ENCODE results near the gene EGFL7. TPM values are rescaled to one million over a fixed set of nuclear protein-coding genes. Genes with fewer than 3 reads are reported as not detected.

EGFL7 gene
- total and polyA plus RNA-seq, 11 donors, result 56.4 to 142 (median 94.5) TPM

GRCh38 chr9:136648751-136649150 is 14.0 kb upstream of the EGFL7 start:
- Histone ChIP-seq H3K36me3 (no peaks in the 10 kb centered on the region), H3K27ac (peak overlapping the region; percentile 53 to 99 (median 94)), H3K9me3 (no peaks in the 10 kb centered on the region), H3K27me3 (peaks cover 0 to 6% (median 0%) of the 10 kb centered on the region in 9 donors), H3K4me3 (peak overlapping the region in 10 of 12 donors; percentile 17 to 64 (median 42)), H3K4me1 (peaks cover 0 to 70% (median 42%) of the 10 kb centered on the region in 12 donors)
- peak; percentile 85 to 91 (median 87) for DNase-seq
- WGBS, 4 donors, result 35 to 50% (median 47%) methylated on average over 14 to 16 of the region's 16 CpGs
- ATAC-seq, result peak; percentile 7 to 43 (median 20)
- intact Hi-C loops (cut with DNase I), result no loop called here
- TF ChIP-seq POLR2A (IDR thresholded peaks at IDR 0.05) (peak in 1 of 2 donors; percentile 37), CTCF (IDR thresholded peaks at IDR 0.05) (no peak)

GRCh38 chr9:136650021-136650420 is 12.7 kb upstream of the EGFL7 start:
- Histone ChIP-seq H3K4me1 (peaks cover 0 to 69% (median 36%) of the 10 kb centered on the region in 12 donors), H3K4me3 (no peak overlapping the region), H3K36me3 (no peaks in the 10 kb centered on the region), H3K9me3 (no peaks in the 10 kb centered on the region), H3K27me3 (peaks cover 0 to 7% (median 0%) of the 10 kb centered on the region in 9 donors), H3K27ac (peak overlapping the region in 11 of 12 donors; percentile 79 to 99 (median 94))
- WGBS, 4 donors, result 95 to 97% (median 96%) methylated on average over 8 of the region's 8 CpGs
- no peak for TF ChIP-seq CTCF (IDR thresholded peaks at IDR 0.05)
- no peak for TF ChIP-seq POLR2A (IDR thresholded peaks at IDR 0.05)
- DNase-seq, result no peak
- ATAC-seq, result no peak
- intact Hi-C loops (cut with DNase I), result no loop called here

GRCh38 chr9:136650648-136651047 is 12.1 kb upstream of the EGFL7 start:
- Histone ChIP-seq H3K27ac (peak overlapping the region in 4 of 12 donors; percentile 20 to 97 (median 91)), H3K4me1 (peaks cover 0 to 69% (median 36%) of the 10 kb centered on the region in 12 donors), H3K4me3 (no peak overlapping the region), H3K27me3 (peaks cover 0 to 9% (median 0%) of the 10 kb centered on the region in 9 donors), H3K36me3 (no peaks in the 10 kb centered on the region), H3K9me3 (no peaks in the 10 kb centered on the region)
- intact Hi-C loops (cut with DNase I), result no loop called here
- TF ChIP-seq CTCF (IDR thresholded peaks at IDR 0.05) (no peak), POLR2A (IDR thresholded peaks at IDR 0.05) (no peak)
- WGBS, 4 donors, result 87 to 92% (median 89%) methylated on average over 10 of the region's 10 CpGs
- no peak for DNase-seq
- ATAC-seq, result no peak

- H3K4me1 ChIP-seq, result peaks cover 0 to 67% (median 29%) of the 10 kb centered on the region in 12 donors
- no peak overlapping the region for H3K4me3 ChIP-seq
- intact Hi-C loops (cut with DNase I), result no loop called here
Measured at GRCh38 chr9:136651860-136652259, 10.9 kb upstream of the EGFL7 start.

More at GRCh38 chr9:136651860-136652259, 10.9 kb upstream of the EGFL7 start:
- WGBS, 4 donors, result 98 to 99% (median 98%) methylated on average over 11 of the region's 11 CpGs
- H3K36me3 ChIP-seq, result no peaks in the 10 kb centered on the region
- TF ChIP-seq CTCF (IDR thresholded peaks at IDR 0.05) (no peak), POLR2A (IDR thresholded peaks at IDR 0.05) (no peak)
- peaks cover 0 to 17% (median 0%) of the 10 kb centered on the region in 9 donors for H3K27me3 ChIP-seq
- DNase-seq (no peak), ATAC-seq (no peak)
- H3K27ac ChIP-seq, result no peak overlapping the region
- H3K9me3 ChIP-seq, result no peaks in the 10 kb centered on the region
